BLaER1 (cell line): Measurements from ENCODE around the gene FAM110A.

ENCODE experiments used
- H3K27ac ChIP-seq: shearing (Covaris generic); formaldehyde crosslinking; 2 replicates; pipeline ENCODE4 v1.8.1; 2022
- H3K27me3 ChIP-seq: shearing (Covaris generic); formaldehyde crosslinking; 2 replicates; pipeline ENCODE4 v1.8.1; 2022
- H3K36me3 ChIP-seq: shearing (Covaris generic); formaldehyde crosslinking; 2 replicates; pipeline ENCODE4 v1.8.1; 2022
- H3K4me1 ChIP-seq: shearing (Covaris generic); formaldehyde crosslinking; 2 replicates; pipeline ENCODE4 v1.8.1; 2022
- H3K4me2 ChIP-seq: shearing (Covaris generic); formaldehyde crosslinking; 2 replicates; pipeline ENCODE4 v1.8.1; 2022
- H3K4me3 ChIP-seq: shearing (Covaris generic); formaldehyde crosslinking; 2 replicates; pipeline ENCODE4 v1.8.1; 2022
- H3K9ac ChIP-seq: shearing (Covaris generic); formaldehyde crosslinking; 2 replicates; pipeline ENCODE4 v1.8.1; 2022
- H3K9me3 ChIP-seq: shearing (Covaris generic); formaldehyde crosslinking; 2 replicates; pipeline ENCODE4 v1.8.1; 2022
- H4K20me1 ChIP-seq: shearing (Covaris generic); formaldehyde crosslinking; 2 replicates; pipeline ENCODE4 v1.8.1; 2022
- Cebpa-rat ChIP-seq: shearing (Covaris generic); IDR thresholded peaks from 2 replicates; pipeline ENCODE4 v1.8.1; 2022

The FAM110A gene

GRCh38 chr20:830011-830521 is 3.4 kb upstream of the FAM110A start:
- H4K20me1 ChIP-seq: no peaks in the 10 kb centered on the region
- H3K27ac ChIP-seq: no peak overlapping the region
- H3K4me1 ChIP-seq: peaks cover 44% of the 10 kb centered on the region
- no peaks in the 10 kb centered on the region for H3K36me3 ChIP-seq
- H3K4me2 ChIP-seq: no peak overlapping the region
- no peak overlapping the region for H3K4me3 ChIP-seq
- H3K9ac ChIP-seq: no peak overlapping the region
- peaks cover 15% of the 10 kb centered on the region for H3K9me3 ChIP-seq
- H3K27me3 ChIP-seq: no peaks in the 10 kb centered on the region
- TF ChIP-seq Cebpa-rat: no peak

GRCh38 chr20:831251-831650 is 2.3 kb upstream of the FAM110A start:
- Histone ChIP-seq H3K9ac (no peak overlapping the region), H3K9me3 (peaks cover 12% of the 10 kb centered on the region), H3K36me3 (no peaks in the 10 kb centered on the region), H3K27ac (no peak overlapping the region), H3K4me2 (no peak overlapping the region), H3K4me3 (no peak overlapping the region), H3K27me3 (no peaks in the 10 kb centered on the region), H4K20me1 (no peaks in the 10 kb centered on the region), H3K4me1 (peaks cover 43% of the 10 kb centered on the region)
- TF ChIP-seq Cebpa-rat: no peak

- Histone ChIP-seq H3K4me3 (no peak overlapping the region), H3K9ac (no peak overlapping the region), H3K36me3 (no peaks in the 10 kb centered on the region), H3K4me1 (peaks cover 43% of the 10 kb centered on the region), H3K9me3 (peaks cover 5% of the 10 kb centered on the region), H3K27ac (0 out of 2 replicates have a peak overlapping the region, but pooled peaks have one; percentile 11), H3K4me2 (no peak overlapping the region), H4K20me1 (no peaks in the 10 kb centered on the region), H3K27me3 (no peaks in the 10 kb centered on the region)
- no peak for TF ChIP-seq Cebpa-rat
These were observed 1.6 kb upstream of the FAM110A start for GRCh38 chr20:831956-832355.

DNA sequence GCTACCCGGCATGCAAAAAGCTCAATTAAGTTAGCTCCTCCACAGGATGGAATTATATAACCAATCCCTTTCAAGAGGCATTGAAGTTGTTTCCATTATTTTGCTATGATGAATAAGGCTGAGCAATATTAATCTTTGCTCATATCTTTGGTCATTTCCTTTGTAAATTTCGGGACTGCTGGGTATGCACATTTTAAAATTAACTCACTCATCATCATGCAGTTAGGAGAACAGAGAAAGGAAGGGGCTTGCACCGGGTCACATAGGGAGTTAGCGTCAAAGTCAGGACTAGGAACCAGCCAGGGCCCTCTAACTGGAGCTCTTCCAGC is 430 bp upstream of the FAM110A start:
- Histone ChIP-seq H3K9me3 (no peaks in the 10 kb centered on the region), H3K4me2 (peak overlapping the region; percentile 94), H3K4me3 (peak overlapping the region; percentile 82), H3K9ac (peak overlapping the region; percentile 89; the same call in 1 of the 2 replicates), H4K20me1 (no peaks in the 10 kb centered on the region), H3K27me3 (no peaks in the 10 kb centered on the region), H3K4me1 (peaks cover 49% of the 10 kb centered on the region), H3K36me3 (no peaks in the 10 kb centered on the region), H3K27ac (peak overlapping the region; percentile 94; the same call in 1 of the 2 replicates)
- no peak for TF ChIP-seq Cebpa-rat

- TF ChIP-seq Cebpa-rat: no peak
- Histone ChIP-seq H4K20me1 (no peaks in the 10 kb centered on the region), H3K4me1 (peaks cover 55% of the 10 kb centered on the region), H3K9me3 (no peaks in the 10 kb centered on the region), H3K27me3 (no peaks in the 10 kb centered on the region), H3K4me3 (peak overlapping the region; percentile 82), H3K36me3 (no peaks in the 10 kb centered on the region), H3K9ac (peak overlapping the region; percentile 89), H3K27ac (peak overlapping the region; percentile 94), H3K4me2 (peak overlapping the region; percentile 94)
These were observed 734 bp downstream of the FAM110A start for GRCh38 chr20:834151-834746.

DNA sequence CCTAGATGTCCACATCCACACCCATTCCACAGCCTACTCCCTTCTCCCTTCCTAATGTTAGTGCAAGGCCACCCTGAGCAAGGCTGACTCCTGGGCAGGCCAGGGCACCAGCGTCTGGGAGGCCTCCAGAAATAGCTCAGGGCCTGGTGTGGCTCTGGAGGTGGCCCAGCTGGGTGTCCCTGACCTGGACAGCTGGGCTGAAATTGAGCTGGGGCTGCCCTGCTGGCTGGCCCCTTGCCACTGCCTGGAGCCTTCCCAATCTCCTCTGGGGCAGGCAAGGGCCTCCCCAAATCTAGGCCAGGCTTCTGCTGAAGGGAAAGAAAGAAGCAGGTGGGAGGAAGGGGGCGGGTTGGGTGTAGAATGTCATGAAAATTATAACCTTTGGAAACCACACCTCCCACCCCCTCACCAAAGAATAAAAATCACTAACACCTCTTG is 2.1 kb downstream of the FAM110A start:
- Histone ChIP-seq H3K4me3 (no peak overlapping the region), H3K4me2 (peak overlapping the region; percentile 94), H3K4me1 (peaks cover 55% of the 10 kb centered on the region), H3K9me3 (no peaks in the 10 kb centered on the region), H4K20me1 (no peaks in the 10 kb centered on the region), H3K9ac (peak overlapping the region; percentile 43), H3K27ac (peak overlapping the region; percentile 45), H3K36me3 (no peaks in the 10 kb centered on the region), H3K27me3 (no peaks in the 10 kb centered on the region)
- TF ChIP-seq Cebpa-rat: no peak

DNA sequence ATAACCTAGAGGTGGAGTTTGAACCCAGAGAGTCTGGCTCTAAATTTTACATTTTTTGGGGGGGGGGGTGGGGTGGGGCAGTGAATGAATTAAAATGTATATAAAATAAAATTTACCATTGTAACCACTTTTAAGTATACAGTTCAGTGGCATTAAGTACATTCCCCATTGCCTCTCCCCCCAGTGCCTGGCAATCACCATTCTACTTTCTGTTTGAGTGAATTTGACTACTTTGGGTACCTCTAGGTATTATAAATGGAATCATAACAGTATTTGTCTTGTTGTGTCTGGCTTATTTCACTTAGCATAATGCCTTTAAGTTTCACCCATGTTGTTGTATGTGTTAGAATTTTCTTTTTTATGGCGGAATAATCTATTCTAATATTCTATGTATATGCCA is 2.7 kb downstream of the FAM110A start:
- no peaks in the 10 kb centered on the region for H3K27me3 ChIP-seq
- H3K4me2 ChIP-seq: peak overlapping the region; percentile 42; the same call in 1 of the 2 replicates
- no peaks in the 10 kb centered on the region for H4K20me1 ChIP-seq
- H3K36me3 ChIP-seq: no peaks in the 10 kb centered on the region
- H3K4me1 ChIP-seq: peaks cover 58% of the 10 kb centered on the region
- no peaks in the 10 kb centered on the region for H3K9me3 ChIP-seq
- no peak overlapping the region for H3K9ac ChIP-seq
- no peak for TF ChIP-seq Cebpa-rat
- no peak overlapping the region for H3K4me3 ChIP-seq
- H3K27ac ChIP-seq: no peak overlapping the region

DNA sequence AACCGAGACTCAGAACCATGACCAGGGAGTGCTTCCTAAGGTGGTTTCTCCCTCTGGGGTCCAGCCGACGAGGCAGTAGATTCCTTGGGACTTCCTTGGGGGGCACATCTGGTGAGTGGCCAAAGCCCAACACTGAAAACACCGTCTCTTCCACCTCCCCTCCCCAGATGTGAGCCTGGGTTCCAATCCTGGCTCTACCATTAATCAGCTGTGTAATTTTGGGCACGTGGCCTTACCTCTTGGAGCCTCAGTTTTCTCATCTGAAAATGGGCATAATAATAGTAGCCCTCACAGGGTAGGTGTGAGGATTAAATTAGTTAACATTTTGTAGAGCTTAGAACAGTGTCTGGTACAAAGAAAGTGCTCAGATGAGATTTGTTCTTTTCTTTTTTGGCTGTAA is 5.5 kb downstream of the FAM110A start:
- no peak overlapping the region for H3K4me2 ChIP-seq
- no peak overlapping the region for H3K9ac ChIP-seq
- H3K4me1 ChIP-seq: peaks cover 64% of the 10 kb centered on the region
- peaks cover 8% of the 10 kb centered on the region for H4K20me1 ChIP-seq
- no peak overlapping the region for H3K4me3 ChIP-seq
- no peak for TF ChIP-seq Cebpa-rat
- no peaks in the 10 kb centered on the region for H3K9me3 ChIP-seq
- H3K36me3 ChIP-seq: no peaks in the 10 kb centered on the region
- no peak overlapping the region for H3K27ac ChIP-seq
- H3K27me3 ChIP-seq: no peaks in the 10 kb centered on the region

DNA sequence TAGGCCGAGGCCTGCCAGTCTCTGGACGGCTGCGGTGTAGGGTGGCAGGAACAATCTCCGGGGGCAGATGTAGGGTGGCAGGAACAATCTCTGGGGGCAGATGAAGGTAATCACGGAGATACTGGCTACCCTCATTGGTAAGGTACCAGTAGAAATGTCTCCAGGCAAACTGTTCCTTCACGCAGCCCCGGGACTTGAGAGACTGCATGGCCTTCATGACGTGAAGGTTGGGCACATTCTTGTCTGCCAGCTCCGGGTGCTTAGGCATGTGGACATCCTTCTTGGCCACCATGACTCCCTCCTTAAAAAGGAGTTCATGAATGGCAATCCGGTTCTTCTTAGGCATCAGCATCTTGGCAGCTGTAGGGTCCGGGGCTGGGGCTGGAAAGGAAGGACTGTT is 6.1 kb downstream of the FAM110A start:
- Histone ChIP-seq H3K27ac (no peak overlapping the region), H3K4me3 (no peak overlapping the region), H3K4me1 (peaks cover 61% of the 10 kb centered on the region), H4K20me1 (peaks cover 10% of the 10 kb centered on the region), H3K9ac (no peak overlapping the region), H3K36me3 (no peaks in the 10 kb centered on the region), H3K27me3 (no peaks in the 10 kb centered on the region), H3K9me3 (no peaks in the 10 kb centered on the region), H3K4me2 (no peak overlapping the region)
- no peak for TF ChIP-seq Cebpa-rat

GRCh38 chr20:840503-840857 is 7.0 kb downstream of the FAM110A start:
- Histone ChIP-seq H3K4me2 (no peak overlapping the region), H3K9me3 (no peaks in the 10 kb centered on the region), H3K27ac (no peak overlapping the region), H3K4me3 (no peak overlapping the region), H3K9ac (no peak overlapping the region), H4K20me1 (peaks cover 13% of the 10 kb centered on the region), H3K4me1 (peaks cover 52% of the 10 kb centered on the region), H3K27me3 (no peaks in the 10 kb centered on the region), H3K36me3 (no peaks in the 10 kb centered on the region)
- TF ChIP-seq Cebpa-rat: no peak
